Gastrocnemius medialis (tissue), 4 donors: ENCODE data around the gene BMP7.

Experiments
- POLR2A ChIP-seq, 2 donors: fragments of 450-650 bp; IDR thresholded peaks; one replicate each; pipeline ENCODE4 v1.6.1; 2017; ENCODE audit warnings: antibody characterized with exemption in 2 of 2, mild to moderate bottlenecking in 2 of 2, moderate library complexity in 2 of 2
- TF ChIP-seq, protein P1 (sequence below), 5 experiments: fragments of 450-650 bp in 3 of 5; fragments of 200-600 bp in 2 of 5; sonication (generic) in 2 of 5; IDR thresholded peaks in 4 of 5; conservative IDR thresholded peaks in 1 of 5; 1 replicate in 4 of 5; 2 replicates in 1 of 5; pipeline ENCODE4 v1.5.1; 2016 to 2019; ENCODE audit warnings: antibody characterized with exemption in 5 of 5, mild to moderate bottlenecking in 3 of 5, moderate library complexity in 3 of 5

GRCh38 chr20:57185188-57185743, 81.2 kb downstream of the BMP7 start:
- TF ChIP-seq, protein P1, sequence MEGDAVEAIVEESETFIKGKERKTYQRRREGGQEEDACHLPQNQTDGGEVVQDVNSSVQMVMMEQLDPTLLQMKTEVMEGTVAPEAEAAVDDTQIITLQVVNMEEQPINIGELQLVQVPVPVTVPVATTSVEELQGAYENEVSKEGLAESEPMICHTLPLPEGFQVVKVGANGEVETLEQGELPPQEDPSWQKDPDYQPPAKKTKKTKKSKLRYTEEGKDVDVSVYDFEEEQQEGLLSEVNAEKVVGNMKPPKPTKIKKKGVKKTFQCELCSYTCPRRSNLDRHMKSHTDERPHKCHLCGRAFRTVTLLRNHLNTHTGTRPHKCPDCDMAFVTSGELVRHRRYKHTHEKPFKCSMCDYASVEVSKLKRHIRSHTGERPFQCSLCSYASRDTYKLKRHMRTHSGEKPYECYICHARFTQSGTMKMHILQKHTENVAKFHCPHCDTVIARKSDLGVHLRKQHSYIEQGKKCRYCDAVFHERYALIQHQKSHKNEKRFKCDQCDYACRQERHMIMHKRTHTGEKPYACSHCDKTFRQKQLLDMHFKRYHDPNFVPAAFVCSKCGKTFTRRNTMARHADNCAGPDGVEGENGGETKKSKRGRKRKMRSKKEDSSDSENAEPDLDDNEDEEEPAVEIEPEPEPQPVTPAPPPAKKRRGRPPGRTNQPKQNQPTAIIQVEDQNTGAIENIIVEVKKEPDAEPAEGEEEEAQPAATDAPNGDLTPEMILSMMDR (IDR thresholded peaks at IDR 0.05 in 4 of 5, conservative IDR thresholded peaks at IDR 0.05 in 1 of 5) = no peak
- no peak for TF ChIP-seq POLR2A (IDR thresholded peaks at IDR 0.05)
